GM23338 (cell line): ENCODE measurements around the gene CDHR3. TPM values are rescaled to one million over a fixed set of nuclear protein-coding genes. Genes with fewer than 3 reads are reported as not detected.

Experiments
- ATAC-seq: fragments of 200-7000 bp; cut with Tn5 transposase; 3 replicates; pipeline ENCODE4 v1.9.1; 2020
- DNase-seq: peaks from one replicate; pipeline ENCODE4 v3.0.0-alpha.2; 2015; ENCODE audit warnings: low spot score
- H2AFZ ChIP-seq: fragments of 200-600 bp; sonication (generic); 2 replicates; pipeline ENCODE4 v1.8.0; 2016; ENCODE audit warnings: antibody characterized with exemption, mild to moderate bottlenecking, moderate library complexity
- H3F3A ChIP-seq: fragments of 200-600 bp; sonication (generic); replicated peaks from 2 replicates; pipeline ENCODE4 v1.8.0; 2017; ENCODE audit warnings: antibody characterized with exemption, mixed run types, low read depth
- H3K27ac ChIP-seq: fragments of 200-600 bp; sonication (generic); 2 replicates; pipeline ENCODE4 v1.6.1; 2016; ENCODE audit warnings: low read depth
- H3K27me3 ChIP-seq: fragments of 200-600 bp; sonication (generic); 2 replicates; pipeline ENCODE4 v1.8.0; 2016; ENCODE audit warnings: mild to moderate bottlenecking, mixed run types, moderate library complexity; ENCODE audit not compliant: insufficient read depth
- H3K36me3 ChIP-seq: fragments of 200-600 bp; sonication (generic); 2 replicates; pipeline ENCODE4 v1.8.0; 2016; ENCODE audit warnings: mild to moderate bottlenecking; ENCODE audit not compliant: insufficient read depth
- H3K4me1 ChIP-seq: fragments of 200-600 bp; sonication (generic); 2 replicates; pipeline ENCODE4 v1.8.0; 2016; ENCODE audit warnings: mild to moderate bottlenecking, moderate library complexity; ENCODE audit not compliant: insufficient read depth
- H3K4me2 ChIP-seq: fragments of 200-600 bp; sonication (generic); 2 replicates; pipeline ENCODE4 v1.7.1; 2017; ENCODE audit warnings: mixed run types
- H3K4me3 ChIP-seq: fragments of 200-600 bp; sonication (generic); 2 replicates; pipeline ENCODE4 v1.6.1; 2016; ENCODE audit warnings: mixed run types
- H3K79me2 ChIP-seq: fragments of 200-600 bp; sonication (generic); replicated peaks from 2 replicates; pipeline ENCODE4 v1.8.0; 2017; ENCODE audit warnings: mild to moderate bottlenecking; ENCODE audit not compliant: insufficient read depth
- H3K9me2 ChIP-seq: fragments of 200-600 bp; sonication (generic); 2 replicates; pipeline ENCODE4 v1.8.0; 2017; ENCODE audit not compliant: insufficient read depth
- H4K20me1 ChIP-seq: fragments of 200-600 bp; sonication (generic); replicated peaks from 2 replicates; pipeline ENCODE4 v1.8.0; 2017; ENCODE audit warnings: mild to moderate bottlenecking; ENCODE audit not compliant: insufficient read depth
- H3K27ac Mint-ChIP-seq: 2 replicates; pipeline ENCODE4 v1.8.0; 2020; ENCODE audit warnings: inconsistent platforms, mild to moderate bottlenecking, moderate library complexity, mixed read lengths
- H3K27me3 Mint-ChIP-seq: 3 replicates; pipeline ENCODE4 v1.8.0; 2022; ENCODE audit warnings: low read depth, mild to moderate bottlenecking, moderate library complexity, mixed read lengths, inconsistent platforms; ENCODE audit not compliant: insufficient read depth, poor library complexity
- H3K36me3 Mint-ChIP-seq: 3 replicates; pipeline ENCODE4 v1.8.0; 2021; ENCODE audit warnings: low read depth, mild to moderate bottlenecking, inconsistent platforms, moderate library complexity, mixed read lengths
- H3K4me1 Mint-ChIP-seq: 3 replicates; pipeline ENCODE4 v1.8.0; 2020; ENCODE audit warnings: mild to moderate bottlenecking, inconsistent platforms, mixed read lengths
- H3K4me3 Mint-ChIP-seq: 3 replicates; pipeline ENCODE4 v1.8.0; 2021; ENCODE audit warnings: moderate library complexity, mild to moderate bottlenecking, inconsistent platforms, mixed read lengths
- H3K9me3 Mint-ChIP-seq: 3 replicates; pipeline ENCODE4 v1.8.0; 2020; ENCODE audit warnings: moderate library complexity, mild to moderate bottlenecking, inconsistent platforms, mixed read lengths
- CREB1 ChIP-seq: fragments of 250-450 bp; sonication (Bioruptor Pico); IDR thresholded peaks from 2 replicates; pipeline ENCODE4 v1.5.0; 2020; ENCODE audit warnings: low read depth, mild to moderate bottlenecking, moderate library complexity
- EZH2 ChIP-seq: fragments of 200-600 bp; sonication (generic); IDR thresholded peaks from one replicate; pipeline ENCODE4 v1.8.0; 2017; ENCODE audit warnings: antibody characterized with exemption, mild to moderate bottlenecking, low read depth; ENCODE audit not compliant: unreplicated experiment
- EZH2phosphoT487 ChIP-seq: fragments of 200-600 bp; sonication (generic); IDR thresholded peaks from one replicate; pipeline ENCODE4 v1.8.1; 2018; ENCODE audit warnings: antibody characterized with exemption; ENCODE audit not compliant: unreplicated experiment
- JUNB ChIP-seq: IDR thresholded peaks from one replicate; pipeline ENCODE4 v1.6.1; 2016; ENCODE audit warnings: antibody characterized with exemption; ENCODE audit not compliant: unreplicated experiment
- NANOG ChIP-seq: IDR thresholded peaks from 2 replicates; pipeline ENCODE4 v1.6.1; 2016; ENCODE audit warnings: antibody characterized with exemption, borderline replicate concordance
- POLR2AphosphoS5 ChIP-seq: IDR thresholded peaks from 2 replicates; pipeline ENCODE4 v1.6.1; 2016; ENCODE audit warnings: antibody characterized with exemption, low read depth
- STAT1 ChIP-seq: IDR thresholded peaks from one replicate; pipeline ENCODE4 v1.6.1; 2016; ENCODE audit warnings: antibody characterized with exemption; ENCODE audit not compliant: unreplicated experiment
- ZNF114 ChIP-seq: fragments of 250-450 bp; sonication (Bioruptor Pico); IDR thresholded peaks from 2 replicates; pipeline ENCODE4 v1.5.0; 2020; ENCODE audit warnings: mild to moderate bottlenecking, moderate library complexity
- ZNF331 ChIP-seq: fragments of 250-450 bp; sonication (Bioruptor Pico); IDR thresholded peaks from 2 replicates; pipeline ENCODE4 v1.5.0; 2020; ENCODE audit warnings: low read depth, mild to moderate bottlenecking, moderate library complexity
- polyA plus RNA-seq: library from polyadenylated mRNA; unstranded; fragments of >200 nt; fragmentation: Nextera tagmentation; extraction: Ambion mirVana; gene quantifications from 2 replicates; pipeline ENCODE4 v1.2.1, GENCODE V29; 2016
- total RNA-seq: library from RNA; depleted of rRNA; stranded (reverse); fragments of >200 nt; shearing (Covaris generic); gene quantifications from 2 replicates; pipeline ENCODE4 v1.2.3, GENCODE V29; 2014
- TF ChIP-seq, protein P1 (sequence below): IDR thresholded peaks from 2 replicates; pipeline ENCODE4 v1.6.1; 2016; ENCODE audit warnings: antibody characterized with exemption
- TF ChIP-seq, protein P2 (sequence below): fragments of 250-450 bp; sonication (Bioruptor Pico); IDR thresholded peaks from 2 replicates; pipeline ENCODE4 v1.5.0; 2020; ENCODE audit warnings: mild to moderate bottlenecking, moderate library complexity
- TF ChIP-seq, protein P3 (sequence below): IDR thresholded peaks from one replicate; pipeline ENCODE4 v1.6.1; 2018; ENCODE audit warnings: antibody characterized with exemption; ENCODE audit not compliant: unreplicated experiment
- TF ChIP-seq, protein P4 (sequence below), 2 experiments: fragments of 200-600 bp in 1 of 2; sonication (generic) in 1 of 2; conservative IDR thresholded peaks; 2 replicates each; pipeline versions ENCODE4 v1.5.1 to v1.6.1; 2016 to 2017; ENCODE audit warnings: antibody characterized with exemption in 2 of 2, low read depth in 2 of 2, mild to moderate bottlenecking in 2 of 2, moderate library complexity in 1 of 2

The CDHR3 gene
- total and polyA plus RNA-seq, 2 experiments from 2014 or later, result 5.1 to 12.2 TPM

DNA sequence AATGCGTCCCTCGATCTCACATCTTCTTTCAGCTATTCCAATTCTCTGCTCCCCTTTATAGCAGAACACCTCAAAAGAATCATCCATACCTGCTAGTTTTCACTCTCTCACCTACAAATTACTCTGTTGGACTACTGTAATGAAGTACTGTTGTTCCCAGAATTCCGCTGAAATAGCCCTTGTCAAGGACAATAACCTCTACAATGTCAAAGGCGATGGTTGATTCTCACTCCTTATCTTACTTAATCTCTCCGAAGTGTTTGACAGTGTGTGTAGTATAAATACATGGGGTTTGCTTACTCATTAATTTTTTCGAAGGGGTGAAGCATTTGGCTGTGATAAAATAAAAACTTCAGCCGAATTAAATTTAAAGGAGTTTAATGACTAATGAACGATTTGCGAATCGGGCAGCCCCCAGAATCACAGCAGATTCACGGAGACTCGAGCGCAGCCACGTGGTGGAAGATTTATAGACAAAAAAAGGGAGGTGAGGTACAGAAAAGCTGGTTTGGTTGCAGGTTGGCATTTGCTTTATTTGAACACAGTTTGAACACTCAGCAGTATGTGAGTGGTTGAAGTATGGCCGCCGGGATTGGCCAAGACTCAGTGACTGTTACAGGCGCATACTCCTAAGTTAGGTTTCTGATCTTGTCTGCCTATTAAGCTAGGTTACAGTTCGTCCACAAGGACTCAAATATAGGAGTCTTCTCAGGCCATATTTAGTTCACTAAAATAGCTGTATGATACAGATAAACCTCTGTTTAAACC lies 119.2 kb downstream of the CDHR3 start:
- no peaks in the 10 kb centered on the region for H3K9me2 ChIP-seq
- Mint-ChIP-seq H3K9me3 (no peaks in the 10 kb centered on the region), H3K36me3 (no peaks in the 10 kb centered on the region), H3K27me3 (peaks cover 4% of the 10 kb centered on the region), H3K27ac (no peak overlapping the region), H3K4me3 (no peak overlapping the region), H3K4me1 (no peaks in the 10 kb centered on the region)
- H3K79me2 ChIP-seq, result no peaks in the 10 kb centered on the region
- H2AFZ ChIP-seq, result no peak overlapping the region
- no peaks in the 10 kb centered on the region for H3K36me3 ChIP-seq
- DNase-seq (no peak), ATAC-seq (no peak)
- no peak overlapping the region for H3K4me3 ChIP-seq
- no peak overlapping the region for H3K27ac ChIP-seq
- no peaks in the 10 kb centered on the region for H3F3A ChIP-seq
- no peaks in the 10 kb centered on the region for H3K27me3 ChIP-seq
- no peak overlapping the region for H3K4me2 ChIP-seq
- no peaks in the 10 kb centered on the region for H4K20me1 ChIP-seq
- TF ChIP-seq POLR2AphosphoS5, result no peak
- TF ChIP-seq, protein P1, sequence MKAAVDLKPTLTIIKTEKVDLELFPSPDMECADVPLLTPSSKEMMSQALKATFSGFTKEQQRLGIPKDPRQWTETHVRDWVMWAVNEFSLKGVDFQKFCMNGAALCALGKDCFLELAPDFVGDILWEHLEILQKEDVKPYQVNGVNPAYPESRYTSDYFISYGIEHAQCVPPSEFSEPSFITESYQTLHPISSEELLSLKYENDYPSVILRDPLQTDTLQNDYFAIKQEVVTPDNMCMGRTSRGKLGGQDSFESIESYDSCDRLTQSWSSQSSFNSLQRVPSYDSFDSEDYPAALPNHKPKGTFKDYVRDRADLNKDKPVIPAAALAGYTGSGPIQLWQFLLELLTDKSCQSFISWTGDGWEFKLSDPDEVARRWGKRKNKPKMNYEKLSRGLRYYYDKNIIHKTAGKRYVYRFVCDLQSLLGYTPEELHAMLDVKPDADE, result no peak
- TF ChIP-seq, protein P2, sequence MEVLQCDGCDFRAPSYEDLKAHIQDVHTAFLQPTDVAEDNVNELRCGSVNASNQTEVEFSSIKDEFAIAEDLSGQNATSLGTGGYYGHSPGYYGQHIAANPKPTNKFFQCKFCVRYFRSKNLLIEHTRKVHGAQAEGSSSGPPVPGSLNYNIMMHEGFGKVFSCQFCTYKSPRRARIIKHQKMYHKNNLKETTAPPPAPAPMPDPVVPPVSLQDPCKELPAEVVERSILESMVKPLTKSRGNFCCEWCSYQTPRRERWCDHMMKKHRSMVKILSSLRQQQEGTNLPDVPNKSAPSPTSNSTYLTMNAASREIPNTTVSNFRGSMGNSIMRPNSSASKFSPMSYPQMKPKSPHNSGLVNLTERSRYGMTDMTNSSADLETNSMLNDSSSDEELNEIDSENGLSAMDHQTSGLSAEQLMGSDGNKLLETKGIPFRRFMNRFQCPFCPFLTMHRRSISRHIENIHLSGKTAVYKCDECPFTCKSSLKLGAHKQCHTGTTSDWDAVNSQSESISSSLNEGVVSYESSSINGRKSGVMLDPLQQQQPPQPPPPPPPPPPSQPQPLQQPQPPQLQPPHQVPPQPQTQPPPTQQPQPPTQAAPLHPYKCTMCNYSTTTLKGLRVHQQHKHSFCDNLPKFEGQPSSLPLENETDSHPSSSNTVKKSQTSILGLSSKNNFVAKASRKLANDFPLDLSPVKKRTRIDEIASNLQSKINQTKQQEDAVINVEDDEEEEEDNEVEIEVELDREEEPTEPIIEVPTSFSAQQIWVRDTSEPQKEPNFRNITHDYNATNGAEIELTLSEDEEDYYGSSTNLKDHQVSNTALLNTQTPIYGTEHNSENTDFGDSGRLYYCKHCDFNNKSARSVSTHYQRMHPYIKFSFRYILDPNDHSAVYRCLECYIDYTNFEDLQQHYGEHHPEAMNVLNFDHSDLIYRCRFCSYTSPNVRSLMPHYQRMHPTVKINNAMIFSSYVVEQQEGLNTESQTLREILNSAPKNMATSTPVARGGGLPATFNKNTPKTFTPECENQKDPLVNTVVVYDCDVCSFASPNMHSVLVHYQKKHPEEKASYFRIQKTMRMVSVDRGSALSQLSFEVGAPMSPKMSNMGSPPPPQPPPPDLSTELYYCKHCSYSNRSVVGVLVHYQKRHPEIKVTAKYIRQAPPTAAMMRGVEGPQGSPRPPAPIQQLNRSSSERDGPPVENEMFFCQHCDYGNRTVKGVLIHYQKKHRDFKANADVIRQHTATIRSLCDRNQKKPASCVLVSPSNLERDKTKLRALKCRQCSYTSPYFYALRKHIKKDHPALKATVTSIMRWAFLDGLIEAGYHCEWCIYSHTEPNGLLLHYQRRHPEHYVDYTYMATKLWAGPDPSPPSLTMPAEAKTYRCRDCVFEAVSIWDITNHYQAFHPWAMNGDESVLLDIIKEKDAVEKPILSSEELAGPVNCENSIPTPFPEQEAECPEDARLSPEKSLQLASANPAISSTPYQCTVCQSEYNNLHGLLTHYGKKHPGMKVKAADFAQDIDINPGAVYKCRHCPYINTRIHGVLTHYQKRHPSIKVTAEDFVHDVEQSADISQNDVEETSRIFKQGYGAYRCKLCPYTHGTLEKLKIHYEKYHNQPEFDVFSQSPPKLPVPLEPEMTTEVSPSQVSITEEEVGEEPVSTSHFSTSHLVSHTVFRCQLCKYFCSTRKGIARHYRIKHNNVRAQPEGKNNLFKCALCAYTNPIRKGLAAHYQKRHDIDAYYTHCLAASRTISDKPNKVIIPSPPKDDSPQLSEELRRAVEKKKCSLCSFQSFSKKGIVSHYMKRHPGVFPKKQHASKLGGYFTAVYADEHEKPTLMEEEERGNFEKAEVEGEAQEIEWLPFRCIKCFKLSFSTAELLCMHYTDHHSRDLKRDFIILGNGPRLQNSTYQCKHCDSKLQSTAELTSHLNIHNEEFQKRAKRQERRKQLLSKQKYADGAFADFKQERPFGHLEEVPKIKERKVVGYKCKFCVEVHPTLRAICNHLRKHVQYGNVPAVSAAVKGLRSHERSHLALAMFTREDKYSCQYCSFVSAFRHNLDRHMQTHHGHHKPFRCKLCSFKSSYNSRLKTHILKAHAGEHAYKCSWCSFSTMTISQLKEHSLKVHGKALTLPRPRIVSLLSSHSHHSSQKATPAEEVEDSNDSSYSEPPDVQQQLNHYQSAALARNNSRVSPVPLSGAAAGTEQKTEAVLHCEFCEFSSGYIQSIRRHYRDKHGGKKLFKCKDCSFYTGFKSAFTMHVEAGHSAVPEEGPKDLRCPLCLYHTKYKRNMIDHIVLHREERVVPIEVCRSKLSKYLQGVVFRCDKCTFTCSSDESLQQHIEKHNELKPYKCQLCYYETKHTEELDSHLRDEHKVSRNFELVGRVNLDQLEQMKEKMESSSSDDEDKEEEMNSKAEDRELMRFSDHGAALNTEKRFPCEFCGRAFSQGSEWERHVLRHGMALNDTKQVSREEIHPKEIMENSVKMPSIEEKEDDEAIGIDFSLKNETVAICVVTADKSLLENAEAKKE (CRISPR knock-in tag), result no peak
- TF ChIP-seq CREB1 (CRISPR knock-in tag), result no peak
- TF ChIP-seq STAT1, result no peak
- TF ChIP-seq ZNF331 (CRISPR knock-in tag), result no peak
- TF ChIP-seq ZNF114 (CRISPR knock-in tag), result no peak
- TF ChIP-seq, protein P3, sequence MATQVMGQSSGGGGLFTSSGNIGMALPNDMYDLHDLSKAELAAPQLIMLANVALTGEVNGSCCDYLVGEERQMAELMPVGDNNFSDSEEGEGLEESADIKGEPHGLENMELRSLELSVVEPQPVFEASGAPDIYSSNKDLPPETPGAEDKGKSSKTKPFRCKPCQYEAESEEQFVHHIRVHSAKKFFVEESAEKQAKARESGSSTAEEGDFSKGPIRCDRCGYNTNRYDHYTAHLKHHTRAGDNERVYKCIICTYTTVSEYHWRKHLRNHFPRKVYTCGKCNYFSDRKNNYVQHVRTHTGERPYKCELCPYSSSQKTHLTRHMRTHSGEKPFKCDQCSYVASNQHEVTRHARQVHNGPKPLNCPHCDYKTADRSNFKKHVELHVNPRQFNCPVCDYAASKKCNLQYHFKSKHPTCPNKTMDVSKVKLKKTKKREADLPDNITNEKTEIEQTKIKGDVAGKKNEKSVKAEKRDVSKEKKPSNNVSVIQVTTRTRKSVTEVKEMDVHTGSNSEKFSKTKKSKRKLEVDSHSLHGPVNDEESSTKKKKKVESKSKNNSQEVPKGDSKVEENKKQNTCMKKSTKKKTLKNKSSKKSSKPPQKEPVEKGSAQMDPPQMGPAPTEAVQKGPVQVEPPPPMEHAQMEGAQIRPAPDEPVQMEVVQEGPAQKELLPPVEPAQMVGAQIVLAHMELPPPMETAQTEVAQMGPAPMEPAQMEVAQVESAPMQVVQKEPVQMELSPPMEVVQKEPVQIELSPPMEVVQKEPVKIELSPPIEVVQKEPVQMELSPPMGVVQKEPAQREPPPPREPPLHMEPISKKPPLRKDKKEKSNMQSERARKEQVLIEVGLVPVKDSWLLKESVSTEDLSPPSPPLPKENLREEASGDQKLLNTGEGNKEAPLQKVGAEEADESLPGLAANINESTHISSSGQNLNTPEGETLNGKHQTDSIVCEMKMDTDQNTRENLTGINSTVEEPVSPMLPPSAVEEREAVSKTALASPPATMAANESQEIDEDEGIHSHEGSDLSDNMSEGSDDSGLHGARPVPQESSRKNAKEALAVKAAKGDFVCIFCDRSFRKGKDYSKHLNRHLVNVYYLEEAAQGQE, result no peak
- TF ChIP-seq EZH2phosphoT487, result no peak
- TF ChIP-seq NANOG, result no peak
- TF ChIP-seq, protein P4, sequence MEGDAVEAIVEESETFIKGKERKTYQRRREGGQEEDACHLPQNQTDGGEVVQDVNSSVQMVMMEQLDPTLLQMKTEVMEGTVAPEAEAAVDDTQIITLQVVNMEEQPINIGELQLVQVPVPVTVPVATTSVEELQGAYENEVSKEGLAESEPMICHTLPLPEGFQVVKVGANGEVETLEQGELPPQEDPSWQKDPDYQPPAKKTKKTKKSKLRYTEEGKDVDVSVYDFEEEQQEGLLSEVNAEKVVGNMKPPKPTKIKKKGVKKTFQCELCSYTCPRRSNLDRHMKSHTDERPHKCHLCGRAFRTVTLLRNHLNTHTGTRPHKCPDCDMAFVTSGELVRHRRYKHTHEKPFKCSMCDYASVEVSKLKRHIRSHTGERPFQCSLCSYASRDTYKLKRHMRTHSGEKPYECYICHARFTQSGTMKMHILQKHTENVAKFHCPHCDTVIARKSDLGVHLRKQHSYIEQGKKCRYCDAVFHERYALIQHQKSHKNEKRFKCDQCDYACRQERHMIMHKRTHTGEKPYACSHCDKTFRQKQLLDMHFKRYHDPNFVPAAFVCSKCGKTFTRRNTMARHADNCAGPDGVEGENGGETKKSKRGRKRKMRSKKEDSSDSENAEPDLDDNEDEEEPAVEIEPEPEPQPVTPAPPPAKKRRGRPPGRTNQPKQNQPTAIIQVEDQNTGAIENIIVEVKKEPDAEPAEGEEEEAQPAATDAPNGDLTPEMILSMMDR (conservative IDR thresholded peaks at IDR 0.05; ENCODE audit: low read depth in 2 of 2), result no peak
- TF ChIP-seq EZH2, result no peak
- TF ChIP-seq JUNB, result no peak
- H3K4me1 ChIP-seq, result no peaks in the 10 kb centered on the region
